HepG2 (cell line): Measurements from ENCODE around the gene ADAMTS16. TPM values are rescaled to one million over a fixed set of nuclear protein-coding genes. Genes with fewer than 3 reads are reported as not detected.

Source experiments
- CBFB ChIP-seq: sonication (generic); formaldehyde crosslinking; IDR thresholded peaks from 2 replicates; pipeline ENCODE4 v1.4.0; 2020; ENCODE audit warnings: missing genetic modification reagents
- CCDC6 ChIP-seq: sonication (generic); formaldehyde crosslinking; IDR thresholded peaks from 2 replicates; pipeline ENCODE4 v1.8.1; 2022; ENCODE audit warnings: mild to moderate bottlenecking, missing genetic modification reagents, moderate library complexity
- HMG20A ChIP-seq: IDR thresholded peaks from 2 replicates; pipeline ENCODE4 v1.6.1; 2016; ENCODE audit warnings: borderline replicate concordance
- KDM6A ChIP-seq: IDR thresholded peaks from 2 replicates; pipeline ENCODE4 v1.6.1; 2016; ENCODE audit warnings: low read depth
- MAFK ChIP-seq, 2 experiments: IDR thresholded peaks in 1 of 2; conservative IDR thresholded peaks in 1 of 2; 2 replicates each; pipeline ENCODE4 v1.6.1; 2011; ENCODE audit warnings: improper control_type of control experiment in 2 of 2, low read length in 2 of 2
- MEIS1 ChIP-seq: sonication (generic); formaldehyde crosslinking; IDR thresholded peaks from 2 replicates; pipeline ENCODE4 v1.9.0; 2021; ENCODE audit warnings: mild to moderate bottlenecking, missing genetic modification reagents, moderate library complexity, borderline replicate concordance
- MLX ChIP-seq: IDR thresholded peaks from 2 replicates; pipeline ENCODE4 v1.6.1; 2016
- PCBP2 ChIP-seq: fragments of 200-400 bp; formaldehyde crosslinking; optimal IDR thresholded peaks from 2 replicates; pipeline ENCODE3; 2018; ENCODE audit warnings: low read length, low read depth; ENCODE audit not compliant: poor library complexity, severe bottlenecking
- RFX5 ChIP-seq: IDR thresholded peaks from 2 replicates; pipeline ENCODE4 v1.6.1; 2011; ENCODE audit warnings: low read depth, low read length, improper control_type of control experiment
- SMARCE1 ChIP-seq: fragments of 450-650 bp; IDR thresholded peaks from 2 replicates; pipeline ENCODE4 v1.6.1; 2017; ENCODE audit warnings: borderline replicate concordance
- SMYD3 ChIP-seq: sonication (generic); formaldehyde crosslinking; IDR thresholded peaks from 2 replicates; pipeline ENCODE4 v1.8.1; 2023; ENCODE audit warnings: mild to moderate bottlenecking, missing genetic modification reagents
- THAP11 ChIP-seq: IDR thresholded peaks from 2 replicates; pipeline ENCODE4 v1.6.1; 2016; ENCODE audit warnings: missing biosample characterization, missing genetic modification reagents
- TP53 ChIP-seq: sonication (generic); formaldehyde crosslinking; conservative IDR thresholded peaks from 2 replicates; pipeline ENCODE4 v1.4.0; 2020; ENCODE audit warnings: missing genetic modification reagents
- ZFP1 ChIP-seq: IDR thresholded peaks from 2 replicates; pipeline ENCODE4 v1.6.1; 2016
- ZGPAT ChIP-seq: IDR thresholded peaks from 2 replicates; pipeline ENCODE4 v1.6.1; 2016; ENCODE audit warnings: mild to moderate bottlenecking
- ZNF18 ChIP-seq: sonication (generic); formaldehyde crosslinking; IDR thresholded peaks from 2 replicates; pipeline ENCODE4 v1.8.0; 2022; ENCODE audit warnings: mild to moderate bottlenecking, missing genetic modification reagents; ENCODE audit not compliant: insufficient replicate concordance
- ZNF414 ChIP-seq: sonication (generic); formaldehyde crosslinking; IDR thresholded peaks from 2 replicates; pipeline ENCODE4 v1.5.0; 2020; ENCODE audit warnings: missing genetic modification reagents
- ZNF496 ChIP-seq: sonication (generic); formaldehyde crosslinking; IDR thresholded peaks from 2 replicates; pipeline ENCODE4 v1.8.1; 2023; ENCODE audit warnings: mild to moderate bottlenecking, moderate library complexity, missing genetic modification reagents; ENCODE audit not compliant: insufficient replicate concordance
- ZNF572 ChIP-seq: sonication (generic); formaldehyde crosslinking; IDR thresholded peaks from 2 replicates; pipeline ENCODE4 v1.5.1; 2020; ENCODE audit warnings: mild to moderate bottlenecking, missing genetic modification reagents
- ZNF639 ChIP-seq: conservative IDR thresholded peaks from 2 replicates; pipeline ENCODE4 v1.6.1; 2018; ENCODE audit warnings: missing genetic modification reagents
- ZNF691 ChIP-seq: sonication (generic); formaldehyde crosslinking; IDR thresholded peaks from 2 replicates; pipeline ENCODE4 v1.4.0; 2020; ENCODE audit warnings: missing genetic modification reagents, low read depth, mild to moderate bottlenecking, borderline replicate concordance
- ZNF878 ChIP-seq: sonication (generic); formaldehyde crosslinking; IDR thresholded peaks from 2 replicates; pipeline ENCODE4 v1.8.1; 2023; ENCODE audit warnings: mild to moderate bottlenecking, missing genetic modification reagents, moderate library complexity
- ZSCAN12 ChIP-seq: sonication (generic); formaldehyde crosslinking; IDR thresholded peaks from 2 replicates; pipeline ENCODE4 v1.9.0; 2021; ENCODE audit warnings: mild to moderate bottlenecking, missing genetic modification reagents
- polyA plus RNA-seq, 8 experiments: library from polyadenylated mRNA; depleted of rRNA in 3 of 8; stranded (reverse) in 7 of 8; unstranded in 1 of 8; fragments of >200 nt; fragmentation: Illumina TruSeq in 4 of 8; extraction: Trizol in 4 of 8; gene quantifications; 2 replicates each; pipeline versions ENCODE4 v1.2.1 to v1.2.3, GENCODE V29; 2011 to 2016; ENCODE audit warnings: low read depth in 4 of 8, missing spikeins in 1 of 8, mixed read lengths in 1 of 8; ENCODE audit not compliant: insufficient read depth in 1 of 8
- total RNA-seq, 5 experiments: library from RNA; depleted of rRNA; stranded (reverse); fragments of >200 nt; fragmentation: Illumina TruSeq; extraction: Trizol; gene quantifications; 2 replicates each; pipeline ENCODE4 v1.2.3, GENCODE V29; 2016; ENCODE audit warnings: low read depth in 1 of 5

ADAMTS16 gene
- total and polyA plus RNA-seq, 2 of the 13 experiments (the other 11 are each of a cell fraction or from before 2014, with no cell fraction given) = 0.02 to 0.03 TPM

- TF ChIP-seq ZNF691 (CRISPR knock-in tag) (no peak), TP53 (CRISPR knock-in tag) (no peak), ZNF496 (CRISPR knock-in tag) (no peak), ZNF878 (CRISPR knock-in tag) (peak; percentile 53; the same call in 1 of the 2 replicates), ZNF414 (CRISPR knock-in tag) (no peak; the same call in 1 of the 2 replicates), ZFP1 (no peak), SMYD3 (no peak), KDM6A (CRISPR knock-in tag) (no peak), ZNF18 (no peak), MEIS1 (CRISPR knock-in tag) (no peak), CBFB (CRISPR knock-in tag) (no peak), ZGPAT (CRISPR knock-in tag) (peak; percentile 57; the same call in 1 of the 2 replicates), MAFK (conservative IDR thresholded peaks at IDR 0.05 in 1 of 2, IDR thresholded peaks at IDR 0.05 in 1 of 2; ENCODE audit: low read length in 2 of 2) (0 out of 4 replicates have a peak, but pooled peaks of 1 of the 2 experiments have one; percentile 25), ZSCAN12 (no peak), THAP11 (no peak; the same call in 1 of the 2 replicates), ZNF639 (CRISPR knock-in tag) (no peak), MLX (CRISPR knock-in tag) (no peak), SMARCE1 (no peak), HMG20A (peak; percentile 10; the same call in 1 of the 2 replicates), PCBP2 (no peak), CCDC6 (CRISPR knock-in tag) (no peak), RFX5 (no peak), ZNF572 (no peak)
Measured at GRCh38 chr5:5350101-5350500, 210.0 kb downstream of the ADAMTS16 start (continued).
